Vagina (tissue), 2 donors: ENCODE measurements around the gene APAF1. TPM values are rescaled to one million over a fixed set of nuclear protein-coding genes. Genes with fewer than 3 reads are reported as not detected.

Source experiments
- DNase-seq, 2 donors: peaks; one replicate each; pipeline ENCODE4 v3.0.0-alpha.2; 2017; ENCODE audit errors: extremely low spot score in 2 of 2
- H3K27ac ChIP-seq: fragments of 200-600 bp; sonication (generic); one replicate; pipeline ENCODE4 v1.5.1; 2019
- H3K27me3 ChIP-seq: fragments of 200-600 bp; sonication (generic); one replicate; pipeline ENCODE4 v1.5.1; 2019
- H3K36me3 ChIP-seq, 2 donors: fragments of 200-600 bp; sonication (generic); one replicate each; pipeline ENCODE4 v1.5.1; 2017 to 2019
- H3K4me1 ChIP-seq: fragments of 200-600 bp; sonication (generic); one replicate; pipeline ENCODE4 v1.5.1; 2019
- H3K4me3 ChIP-seq, 2 donors: fragments of 200-600 bp; sonication (generic); 1 replicate in 1 of 2; 2 replicates in 1 of 2; pipeline ENCODE4 v1.5.1; 2016 to 2019
- H3K9me3 ChIP-seq: fragments of 200-600 bp; sonication (generic); one replicate; pipeline ENCODE4 v1.5.1; 2019
- POLR2A ChIP-seq, 2 donors: fragments of 450-650 bp; IDR thresholded peaks; one replicate each; pipeline ENCODE4 v1.6.1; 2017; ENCODE audit warnings: antibody characterized with exemption in 2 of 2, mild to moderate bottlenecking in 2 of 2, moderate library complexity in 2 of 2
- POLR2AphosphoS5 ChIP-seq, 2 donors: sonication (generic); formaldehyde crosslinking; IDR thresholded peaks; one replicate each; pipeline ENCODE4 v1.9.0; 2017; ENCODE audit warnings: antibody characterized with exemption in 2 of 2, mild to moderate bottlenecking in 2 of 2, low read depth in 1 of 2; ENCODE audit not compliant: insufficient read depth in 1 of 2
- intact Hi-C: fragments of 100-400 bp; cut with DNase I; formaldehyde crosslinking; loops from one replicate; pipeline ENCODE4 v1.15.1; 2023
- total RNA-seq: library from RNA; depleted of rRNA; stranded (reverse); fragments of >200 nt; gene quantifications from one replicate; pipeline ENCODE4 v1.2.3, GENCODE V29; 2016
- TF ChIP-seq, protein P1 (sequence below), 3 experiments: fragments of 450-650 bp in 2 of 3; fragments of 200-600 bp in 1 of 3; sonication (generic) in 1 of 3; IDR thresholded peaks; one replicate each; pipeline ENCODE4 v1.5.1; 2017 to 2019; ENCODE audit warnings: antibody characterized with exemption in 3 of 3, mild to moderate bottlenecking in 2 of 3, moderate library complexity in 2 of 3

APAF1 gene
- total RNA-seq, 1 donor from 2014 or later, result 12.8 TPM

DNA sequence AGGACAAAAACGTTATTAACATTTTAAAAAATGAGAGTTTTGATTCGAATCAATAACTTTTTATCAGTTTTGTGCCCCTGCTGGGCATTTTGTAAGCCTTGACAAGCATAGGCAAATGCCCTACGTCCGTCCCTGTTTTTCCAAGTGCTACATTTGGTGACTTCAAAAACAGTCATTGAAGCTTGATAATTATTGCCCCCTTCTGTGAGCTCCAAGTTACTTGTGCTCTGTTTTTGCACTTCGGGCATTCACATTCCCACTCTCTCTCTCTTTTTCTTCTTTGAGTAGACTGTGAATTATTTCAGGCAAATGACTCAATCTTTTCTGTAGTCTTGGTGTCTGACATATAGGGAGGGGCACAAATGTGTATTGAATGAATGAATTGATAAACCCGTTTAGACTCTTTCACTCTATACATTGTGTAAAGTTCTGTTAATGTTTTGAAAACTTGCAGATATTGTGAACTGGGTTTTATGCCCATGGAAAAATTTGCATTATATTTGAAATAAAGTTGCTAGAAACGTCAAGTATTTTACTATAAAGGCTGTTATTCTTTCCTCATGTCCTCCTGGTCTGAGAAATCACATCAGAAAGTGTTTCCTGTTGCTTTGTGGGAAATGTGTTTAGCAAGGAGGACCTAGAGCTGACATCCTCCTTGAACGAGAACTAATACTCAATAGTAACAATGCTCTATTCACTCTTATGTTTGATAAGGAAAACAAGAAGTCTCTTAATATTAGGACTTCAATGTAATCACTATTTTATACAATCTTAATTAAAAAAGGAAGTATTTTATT lies 1.4 kb downstream of the APAF1 start:
- intact Hi-C loops, result loop anchor here (10.0 kb wide), 1 partner anchor 52 kb away; the partner anchor contains the start of gene SLC25A3
- DNase-seq, result no peak
- no peaks in the 10 kb centered on the region for H3K9me3 ChIP-seq
- H3K36me3 ChIP-seq, result peaks cover 0 to 17% of the 10 kb centered on the region in 2 donors
- H3K27ac ChIP-seq, result no peak overlapping the region
- TF ChIP-seq, protein P1, sequence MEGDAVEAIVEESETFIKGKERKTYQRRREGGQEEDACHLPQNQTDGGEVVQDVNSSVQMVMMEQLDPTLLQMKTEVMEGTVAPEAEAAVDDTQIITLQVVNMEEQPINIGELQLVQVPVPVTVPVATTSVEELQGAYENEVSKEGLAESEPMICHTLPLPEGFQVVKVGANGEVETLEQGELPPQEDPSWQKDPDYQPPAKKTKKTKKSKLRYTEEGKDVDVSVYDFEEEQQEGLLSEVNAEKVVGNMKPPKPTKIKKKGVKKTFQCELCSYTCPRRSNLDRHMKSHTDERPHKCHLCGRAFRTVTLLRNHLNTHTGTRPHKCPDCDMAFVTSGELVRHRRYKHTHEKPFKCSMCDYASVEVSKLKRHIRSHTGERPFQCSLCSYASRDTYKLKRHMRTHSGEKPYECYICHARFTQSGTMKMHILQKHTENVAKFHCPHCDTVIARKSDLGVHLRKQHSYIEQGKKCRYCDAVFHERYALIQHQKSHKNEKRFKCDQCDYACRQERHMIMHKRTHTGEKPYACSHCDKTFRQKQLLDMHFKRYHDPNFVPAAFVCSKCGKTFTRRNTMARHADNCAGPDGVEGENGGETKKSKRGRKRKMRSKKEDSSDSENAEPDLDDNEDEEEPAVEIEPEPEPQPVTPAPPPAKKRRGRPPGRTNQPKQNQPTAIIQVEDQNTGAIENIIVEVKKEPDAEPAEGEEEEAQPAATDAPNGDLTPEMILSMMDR (IDR thresholded peaks at IDR 0.05), result no peak
- TF ChIP-seq POLR2A (IDR thresholded peaks at IDR 0.05) (no peak), POLR2AphosphoS5 (IDR thresholded peaks at IDR 0.05; ENCODE audit: insufficient read depth in 1 of 2, low read depth in 1 of 2) (no peak)
- no peaks in the 10 kb centered on the region for H3K27me3 ChIP-seq
- H3K4me3 ChIP-seq, result peak overlapping the region; percentile 86 to 95
- peaks cover 38% of the 10 kb centered on the region for H3K4me1 ChIP-seq

DNA sequence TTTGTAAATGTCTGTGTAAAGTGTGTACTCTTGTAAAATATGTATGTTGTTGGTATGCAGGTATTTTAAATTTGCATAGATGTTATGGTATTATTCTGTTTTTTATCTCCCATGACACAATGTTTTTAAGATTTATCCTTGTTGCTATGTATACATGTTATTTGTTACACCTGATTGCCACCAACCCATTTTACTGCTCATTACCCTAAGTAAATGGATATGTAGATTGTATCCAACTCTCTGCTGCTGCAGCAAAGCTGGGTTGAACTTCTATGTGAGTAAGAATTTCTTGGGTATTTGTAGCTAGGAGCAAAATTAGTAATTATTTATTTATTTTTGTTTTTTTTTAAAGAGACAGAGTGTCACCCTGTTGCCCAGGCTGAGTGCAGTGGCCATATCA lies 6.2 kb downstream of the APAF1 start:
- H3K4me3 ChIP-seq, result no peak overlapping the region
- peaks cover 15% of the 10 kb centered on the region for H3K4me1 ChIP-seq
- intact Hi-C loops, result loop anchor here (10.0 kb wide), 1 partner anchor 87 kb away; no protein-coding TSS in a partner anchor
- H3K27ac ChIP-seq, result no peak overlapping the region
- H3K9me3 ChIP-seq, result no peaks in the 10 kb centered on the region
- DNase-seq, result no peak
- TF ChIP-seq POLR2AphosphoS5 (IDR thresholded peaks at IDR 0.05; ENCODE audit: insufficient read depth in 1 of 2, low read depth in 1 of 2), result no peak
- TF ChIP-seq, protein P1 (IDR thresholded peaks at IDR 0.05), result no peak
- H3K36me3 ChIP-seq, result peaks cover 0 to 17% of the 10 kb centered on the region in 2 donors
- no peaks in the 10 kb centered on the region for H3K27me3 ChIP-seq

DNA sequence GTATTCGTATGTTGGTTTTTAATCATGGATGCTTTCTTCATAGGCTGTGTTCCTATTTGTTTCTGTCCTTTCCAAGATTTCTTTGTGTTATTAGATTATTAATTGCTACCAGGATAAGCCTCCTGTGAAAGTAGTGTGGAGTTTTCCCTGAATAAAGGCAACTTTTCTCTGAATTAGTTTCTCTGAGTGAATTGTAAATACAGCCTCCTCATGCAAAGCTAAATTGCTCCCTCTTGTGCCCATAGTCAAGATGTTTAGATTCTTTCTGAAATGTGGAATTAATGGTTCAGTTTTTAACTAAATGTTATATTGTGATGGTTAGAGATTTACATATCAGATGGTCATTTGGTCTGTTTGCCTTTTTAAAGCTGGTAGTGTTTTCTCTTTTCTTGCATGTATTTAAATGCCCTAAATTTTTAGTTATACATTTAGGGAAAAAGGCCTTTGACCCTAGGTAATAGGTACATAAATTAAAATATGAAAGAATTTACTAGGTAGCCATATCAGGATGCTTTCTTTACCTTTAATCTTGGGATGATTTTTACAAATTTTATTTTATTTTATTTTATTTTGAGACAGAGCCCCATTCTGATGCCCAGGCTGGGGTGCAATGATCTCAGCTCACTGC lies 8.9 kb downstream of the APAF1 start:
- Histone ChIP-seq H3K9me3 (no peaks in the 10 kb centered on the region), H3K36me3 (peaks cover 0 to 23% of the 10 kb centered on the region in 2 donors), H3K4me1 (no peaks in the 10 kb centered on the region), H3K27ac (no peak overlapping the region), H3K4me3 (no peak overlapping the region), H3K27me3 (no peaks in the 10 kb centered on the region)
- intact Hi-C loops, result loop anchor here (10.0 kb wide), 1 partner anchor 89 kb away; no protein-coding TSS in a partner anchor
- no peak for DNase-seq
- TF ChIP-seq POLR2A (IDR thresholded peaks at IDR 0.05) (no peak), POLR2AphosphoS5 (IDR thresholded peaks at IDR 0.05; ENCODE audit: insufficient read depth in 1 of 2, low read depth in 1 of 2) (no peak)
- TF ChIP-seq, protein P1 (IDR thresholded peaks at IDR 0.05), result peak; percentile 11 to 45 (median 33)

DNA sequence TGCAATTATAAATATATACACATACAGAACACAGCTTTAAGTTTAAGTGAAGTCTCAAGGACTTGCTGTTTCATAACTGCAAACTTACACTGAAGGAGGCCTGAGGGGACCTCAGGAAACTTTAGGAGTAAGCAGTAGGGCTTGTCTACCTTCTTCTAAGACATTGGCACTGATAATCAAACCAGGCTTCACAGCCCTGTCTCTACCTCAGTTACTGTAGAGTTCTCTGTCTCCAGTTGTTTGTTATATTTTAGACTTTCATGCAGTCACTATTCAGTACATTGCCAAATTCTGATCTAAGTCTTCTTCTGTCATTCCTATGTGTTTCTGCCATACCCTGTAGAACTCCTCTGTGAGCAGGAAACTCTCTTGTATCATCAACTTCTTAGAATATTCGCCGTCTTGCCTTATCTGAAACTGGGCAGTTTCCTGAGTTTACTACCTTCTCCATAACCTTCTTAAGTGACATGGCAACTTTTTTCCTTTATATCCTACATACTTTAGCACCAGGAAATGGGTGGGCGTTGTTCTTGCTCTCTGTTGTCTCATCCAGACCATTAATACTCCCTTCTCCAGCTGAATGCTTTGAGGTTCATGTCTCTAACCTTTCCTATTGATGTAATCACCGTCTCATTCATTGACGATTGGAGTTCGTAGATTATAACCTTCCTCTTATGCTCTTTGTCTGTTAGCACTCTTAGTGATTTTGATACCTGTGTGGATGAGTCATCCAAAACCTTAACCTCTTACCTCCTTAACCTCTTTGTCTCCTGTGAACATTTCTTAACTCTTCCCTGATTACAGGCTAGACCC lies 11.4 kb downstream of the APAF1 start:
- Histone ChIP-seq H3K4me3 (no peak overlapping the region), H3K36me3 (peaks cover 0 to 27% of the 10 kb centered on the region in 2 donors), H3K4me1 (no peaks in the 10 kb centered on the region), H3K27me3 (no peaks in the 10 kb centered on the region), H3K27ac (no peak overlapping the region), H3K9me3 (no peaks in the 10 kb centered on the region)
- DNase-seq, result no peak
- TF ChIP-seq POLR2AphosphoS5 (IDR thresholded peaks at IDR 0.05; ENCODE audit: insufficient read depth in 1 of 2, low read depth in 1 of 2) (no peak), POLR2A (IDR thresholded peaks at IDR 0.05) (no peak)
- TF ChIP-seq, protein P1 (IDR thresholded peaks at IDR 0.05), result no peak
- intact Hi-C loops, result loop anchor here (10.0 kb wide), 1 partner anchor 92 kb away; no protein-coding TSS in a partner anchor
